B cell (primary cell): ENCODE data around the gene HSFY2.
"Not testable (repeated sequence)": the region's sequence is repeated elsewhere in the genome, so short reads cannot be mapped to it uniquely, and the experiment has no call there.

ENCODE experiments used
- EZH2 ChIP-seq: IDR thresholded peaks from 2 replicates; pipeline ENCODE4 v1.6.1; 2012; ENCODE audit warnings: borderline replicate concordance, low read depth, mild to moderate bottlenecking, moderate library complexity, low read length; ENCODE audit not compliant: insufficient read depth, poor library complexity, severe bottlenecking
- TF ChIP-seq, protein P1 (sequence below): fragments of 200-600 bp; IDR thresholded peaks from one replicate; pipeline ENCODE4 v1.8.0; 2022; ENCODE audit warnings: antibody characterized with exemption, mild to moderate bottlenecking

DNA sequence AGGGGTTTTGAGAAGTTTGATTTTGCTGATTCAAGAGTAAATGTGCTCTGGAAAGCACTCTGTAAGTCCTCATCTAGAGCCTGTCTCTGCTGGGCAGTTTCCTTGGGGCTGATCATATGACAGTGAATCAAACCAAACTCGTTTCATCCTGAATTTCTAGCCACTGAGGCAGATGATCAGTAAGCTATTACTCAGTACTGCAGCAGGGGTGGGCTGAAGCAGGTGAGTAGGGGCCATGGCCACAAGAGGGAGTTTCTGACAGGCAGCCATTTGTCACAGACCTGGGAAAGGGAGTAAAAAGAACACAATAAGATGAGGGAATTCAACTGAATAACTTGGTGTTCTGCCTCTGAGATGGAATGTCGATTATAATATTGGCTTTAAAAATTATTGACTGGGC is 19.5 kb downstream of the HSFY2 start:
- TF ChIP-seq, protein P1, sequence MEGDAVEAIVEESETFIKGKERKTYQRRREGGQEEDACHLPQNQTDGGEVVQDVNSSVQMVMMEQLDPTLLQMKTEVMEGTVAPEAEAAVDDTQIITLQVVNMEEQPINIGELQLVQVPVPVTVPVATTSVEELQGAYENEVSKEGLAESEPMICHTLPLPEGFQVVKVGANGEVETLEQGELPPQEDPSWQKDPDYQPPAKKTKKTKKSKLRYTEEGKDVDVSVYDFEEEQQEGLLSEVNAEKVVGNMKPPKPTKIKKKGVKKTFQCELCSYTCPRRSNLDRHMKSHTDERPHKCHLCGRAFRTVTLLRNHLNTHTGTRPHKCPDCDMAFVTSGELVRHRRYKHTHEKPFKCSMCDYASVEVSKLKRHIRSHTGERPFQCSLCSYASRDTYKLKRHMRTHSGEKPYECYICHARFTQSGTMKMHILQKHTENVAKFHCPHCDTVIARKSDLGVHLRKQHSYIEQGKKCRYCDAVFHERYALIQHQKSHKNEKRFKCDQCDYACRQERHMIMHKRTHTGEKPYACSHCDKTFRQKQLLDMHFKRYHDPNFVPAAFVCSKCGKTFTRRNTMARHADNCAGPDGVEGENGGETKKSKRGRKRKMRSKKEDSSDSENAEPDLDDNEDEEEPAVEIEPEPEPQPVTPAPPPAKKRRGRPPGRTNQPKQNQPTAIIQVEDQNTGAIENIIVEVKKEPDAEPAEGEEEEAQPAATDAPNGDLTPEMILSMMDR = not testable (repeated sequence)
- TF ChIP-seq EZH2 = not testable (repeated sequence)
